ENCODE measurements around the gene PTMA.

GRCh38 chr2:231691251-231691772 is 17.0 kb upstream of the PTMA start:
- TF ChIP-seq, protein P1, sequence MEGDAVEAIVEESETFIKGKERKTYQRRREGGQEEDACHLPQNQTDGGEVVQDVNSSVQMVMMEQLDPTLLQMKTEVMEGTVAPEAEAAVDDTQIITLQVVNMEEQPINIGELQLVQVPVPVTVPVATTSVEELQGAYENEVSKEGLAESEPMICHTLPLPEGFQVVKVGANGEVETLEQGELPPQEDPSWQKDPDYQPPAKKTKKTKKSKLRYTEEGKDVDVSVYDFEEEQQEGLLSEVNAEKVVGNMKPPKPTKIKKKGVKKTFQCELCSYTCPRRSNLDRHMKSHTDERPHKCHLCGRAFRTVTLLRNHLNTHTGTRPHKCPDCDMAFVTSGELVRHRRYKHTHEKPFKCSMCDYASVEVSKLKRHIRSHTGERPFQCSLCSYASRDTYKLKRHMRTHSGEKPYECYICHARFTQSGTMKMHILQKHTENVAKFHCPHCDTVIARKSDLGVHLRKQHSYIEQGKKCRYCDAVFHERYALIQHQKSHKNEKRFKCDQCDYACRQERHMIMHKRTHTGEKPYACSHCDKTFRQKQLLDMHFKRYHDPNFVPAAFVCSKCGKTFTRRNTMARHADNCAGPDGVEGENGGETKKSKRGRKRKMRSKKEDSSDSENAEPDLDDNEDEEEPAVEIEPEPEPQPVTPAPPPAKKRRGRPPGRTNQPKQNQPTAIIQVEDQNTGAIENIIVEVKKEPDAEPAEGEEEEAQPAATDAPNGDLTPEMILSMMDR (IDR thresholded peaks at IDR 0.05; ENCODE audit: low read length), result no peak
- no peak for TF ChIP-seq EZH2 (optimal IDR thresholded peaks at IDR 0.05; ENCODE audit: low read depth, low read length)
- no peak for TF ChIP-seq EZH2phosphoT487 (IDR thresholded peaks at IDR 0.05; ENCODE audit: low read length)

Data from MM.1S (cell line).